ENCODE results near the gene EXOC1. TPM values are rescaled to one million over a fixed set of nuclear protein-coding genes. Genes with fewer than 3 reads are reported as not detected.

The EXOC1 gene
- total RNA-seq, 1 experiment from 2014 or later, result 21.2 TPM

DNA sequence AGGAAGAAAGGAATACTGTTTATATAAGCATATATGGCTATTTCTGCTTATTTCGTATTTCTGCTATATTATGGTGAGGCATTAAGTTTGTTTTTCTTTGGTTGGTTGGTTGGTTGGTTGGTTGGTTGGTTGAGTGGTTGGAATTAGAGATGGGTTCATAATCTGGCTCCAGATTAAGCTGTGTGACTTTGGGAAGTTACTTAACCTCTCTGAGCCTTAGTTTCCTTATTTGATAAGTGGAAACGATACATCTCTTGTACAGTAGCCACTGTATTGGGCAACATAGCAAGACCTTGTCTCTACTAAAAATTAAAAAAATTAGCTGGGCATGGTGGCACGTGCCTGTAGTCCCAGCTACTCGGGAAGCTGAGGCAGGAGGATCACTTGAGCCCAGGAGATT, 49.2 kb downstream of the EXOC1 start:
- H2BK5ac ChIP-seq (ENCODE audit: insufficient read length, low read length), result no peak overlapping the region
- TF ChIP-seq, protein P1, sequence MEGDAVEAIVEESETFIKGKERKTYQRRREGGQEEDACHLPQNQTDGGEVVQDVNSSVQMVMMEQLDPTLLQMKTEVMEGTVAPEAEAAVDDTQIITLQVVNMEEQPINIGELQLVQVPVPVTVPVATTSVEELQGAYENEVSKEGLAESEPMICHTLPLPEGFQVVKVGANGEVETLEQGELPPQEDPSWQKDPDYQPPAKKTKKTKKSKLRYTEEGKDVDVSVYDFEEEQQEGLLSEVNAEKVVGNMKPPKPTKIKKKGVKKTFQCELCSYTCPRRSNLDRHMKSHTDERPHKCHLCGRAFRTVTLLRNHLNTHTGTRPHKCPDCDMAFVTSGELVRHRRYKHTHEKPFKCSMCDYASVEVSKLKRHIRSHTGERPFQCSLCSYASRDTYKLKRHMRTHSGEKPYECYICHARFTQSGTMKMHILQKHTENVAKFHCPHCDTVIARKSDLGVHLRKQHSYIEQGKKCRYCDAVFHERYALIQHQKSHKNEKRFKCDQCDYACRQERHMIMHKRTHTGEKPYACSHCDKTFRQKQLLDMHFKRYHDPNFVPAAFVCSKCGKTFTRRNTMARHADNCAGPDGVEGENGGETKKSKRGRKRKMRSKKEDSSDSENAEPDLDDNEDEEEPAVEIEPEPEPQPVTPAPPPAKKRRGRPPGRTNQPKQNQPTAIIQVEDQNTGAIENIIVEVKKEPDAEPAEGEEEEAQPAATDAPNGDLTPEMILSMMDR (conservative IDR thresholded peaks at IDR 0.05), result no peak
- H3K9me3 ChIP-seq (ENCODE audit: control insufficient read depth, low read depth, low read length), result no peaks in the 10 kb centered on the region
- no peaks in the 10 kb centered on the region for H3K4me1 ChIP-seq (ENCODE audit: insufficient read depth, low read length)
- H3K79me2 ChIP-seq (ENCODE audit: insufficient read depth, low read length), result no peaks in the 10 kb centered on the region
- Mint-ChIP-seq H3K27me3 (ENCODE audit: low read depth) (no peaks in the 10 kb centered on the region), H3K4me1 (no peaks in the 10 kb centered on the region), H3K9me3 (no peaks in the 10 kb centered on the region), H3K36me3 (ENCODE audit: insufficient read depth in 1 of 3, low read depth in 3 of 3) (peaks cover 0 to 15% (median 9%) of the 10 kb centered on the region in 3 experiments; a peak in 4 of 7 replicates), H3K27ac (no peak overlapping the region), H3K4me3 (no peak overlapping the region)
- H3K14ac ChIP-seq (ENCODE audit: insufficient read depth, low read length), result no peak overlapping the region
- no peak overlapping the region for H2AFZ ChIP-seq (ENCODE audit: low read length)
- H3T11ph ChIP-seq (ENCODE audit: low read length), result no peak overlapping the region
- no CpG with 5 or more reads among the region's 4 CpGs for WGBS (ENCODE audit: extremely low coverage, insufficient read length, low lambda C conversion rate)
- H3K23me2 ChIP-seq (ENCODE audit: insufficient read length, low read depth, low read length, poor library complexity, severe bottlenecking), result no peaks in the 10 kb centered on the region
- H2BK20ac ChIP-seq (ENCODE audit: low read depth, low read length, poor library complexity, severe bottlenecking), result no peak overlapping the region
- DNase-seq, result no peak
- no peak overlapping the region for H2BK120ac ChIP-seq (ENCODE audit: low read depth, low read length, poor library complexity, severe bottlenecking)
- H4K5ac ChIP-seq (ENCODE audit: insufficient read length, low read depth, low read length), result no peak overlapping the region
- H2AK5ac ChIP-seq (ENCODE audit: insufficient read length, low read length), result no peak overlapping the region
- H3K79me1 ChIP-seq (ENCODE audit: insufficient read depth, low read depth, low read length, poor library complexity, severe bottlenecking), result no peaks in the 10 kb centered on the region
- no peak overlapping the region for H3K18ac ChIP-seq (ENCODE audit: insufficient read length, low read depth, low read length)
- no peak overlapping the region for H3K27ac ChIP-seq (ENCODE audit: insufficient read length, low read depth, low read length)
- no peaks in the 10 kb centered on the region for H3K27me3 ChIP-seq (ENCODE audit: insufficient read depth, low read length)
- H3K23ac ChIP-seq (ENCODE audit: insufficient read length, low read depth, low read length), result no peak overlapping the region
- H4K91ac ChIP-seq (ENCODE audit: insufficient read length, low read depth, low read length), result no peak overlapping the region
- no peak overlapping the region for H2BK15ac ChIP-seq (ENCODE audit: low read depth, low read length)
- H3K56ac ChIP-seq (ENCODE audit: insufficient read length, low read depth, low read length), result no peak overlapping the region
- no peak overlapping the region for H4K8ac ChIP-seq (replicated peaks; ENCODE audit: insufficient read length, low read depth, low read length)
- no peak overlapping the region for H2BK12ac ChIP-seq (ENCODE audit: insufficient read length, low read depth, low read length)
- no peaks in the 10 kb centered on the region for H4K20me1 ChIP-seq (ENCODE audit: control insufficient read depth, insufficient read depth, insufficient read length)
- H3K9ac ChIP-seq (ENCODE audit: extremely low read depth, insufficient read length, low read length), result no peak overlapping the region
- no peak overlapping the region for H3K4ac ChIP-seq (ENCODE audit: low read depth, low read length)
- no peak overlapping the region for H3K4me2 ChIP-seq (ENCODE audit: insufficient read depth, insufficient read length, low read length)
